PFSK-1 (cell line): ENCODE measurements around the gene ZCCHC3.

ENCODE experiments used
- FOXP2 ChIP-seq: optimal IDR thresholded peaks from 2 replicates; pipeline ENCODE3; 2011; ENCODE audit warnings: borderline replicate concordance, control low read depth, inconsistent platforms; ENCODE audit not compliant: insufficient read depth; ENCODE audit errors: extremely low read length, extremely low read depth
- POLR2AphosphoS5 ChIP-seq: IDR thresholded peaks from 2 replicates; pipeline ENCODE4 v1.6.1; 2012; ENCODE audit warnings: low read depth, mild to moderate bottlenecking, control low read depth, low read length, moderate library complexity
- REST ChIP-seq, 2 experiments: IDR thresholded peaks; 2 replicates each; pipeline versions ENCODE4 v1.6.1 to v1.8.0; 2011 to 2012; ENCODE audit warnings: low read depth in 2 of 2, low read length in 2 of 2, control low read depth in 1 of 2, inconsistent platforms in 1 of 2, mild to moderate bottlenecking in 1 of 2, moderate library complexity in 1 of 2; ENCODE audit not compliant: insufficient read depth in 1 of 2
- SIN3A ChIP-seq: IDR thresholded peaks from 2 replicates; pipeline ENCODE4 v1.6.1; 2012; ENCODE audit warnings: mild to moderate bottlenecking, low read length, moderate library complexity, borderline replicate concordance; ENCODE audit not compliant: insufficient read depth
- TAF1 ChIP-seq: IDR thresholded peaks from 2 replicates; pipeline ENCODE4 v1.6.1; 2012; ENCODE audit warnings: low read length, control low read depth, borderline replicate concordance; ENCODE audit not compliant: insufficient read depth

ZCCHC3 gene

DNA sequence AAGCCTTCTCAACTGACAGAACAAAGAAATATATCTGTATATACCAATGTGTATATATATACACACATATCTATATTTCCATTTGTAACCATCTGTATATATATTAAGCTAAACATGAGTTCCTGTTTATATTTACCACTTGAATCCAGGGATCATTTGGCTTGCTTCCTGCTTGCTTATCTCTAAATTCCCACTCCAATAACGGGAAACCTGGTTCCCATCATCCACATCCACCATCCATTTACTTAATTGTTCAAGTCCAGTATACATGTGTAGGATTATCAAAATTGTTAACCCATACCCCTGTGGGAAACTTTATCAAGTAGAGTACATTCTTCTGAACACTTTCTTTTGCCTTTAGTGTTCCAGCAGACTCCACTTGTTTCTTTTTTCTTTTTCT is 15.5 kb downstream of the ZCCHC3 start:
- TF ChIP-seq TAF1 (no peak), POLR2AphosphoS5 (no peak), REST (IDR thresholded peaks at IDR 0.05; ENCODE audit: insufficient read depth in 1 of 2, low read depth in 2 of 2, low read length in 2 of 2) (no peak), FOXP2 (no peak), SIN3A (no peak)

DNA sequence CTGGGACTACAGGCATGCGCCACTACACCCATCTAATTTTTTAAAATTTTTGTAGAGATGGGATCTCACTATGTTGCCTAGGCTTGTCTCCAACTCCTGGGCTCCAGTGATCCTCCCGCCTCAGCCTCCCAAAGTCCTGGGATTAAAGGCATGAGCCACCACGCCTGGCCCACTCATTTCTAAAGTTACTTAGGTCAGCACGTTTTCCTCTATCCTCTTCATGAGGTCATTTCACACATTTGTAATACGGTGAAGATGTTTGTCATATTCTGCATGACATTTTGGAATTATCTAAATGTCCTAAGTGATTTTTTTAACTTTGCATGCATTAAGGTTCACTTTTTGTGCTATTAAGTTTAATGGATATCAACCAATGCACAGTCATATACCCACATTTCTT is 16.0 kb downstream of the ZCCHC3 start:
- TF ChIP-seq POLR2AphosphoS5 (no peak), SIN3A (no peak), FOXP2 (no peak), REST (IDR thresholded peaks at IDR 0.05; ENCODE audit: insufficient read depth in 1 of 2, low read depth in 2 of 2, low read length in 2 of 2) (no peak), TAF1 (no peak)

DNA sequence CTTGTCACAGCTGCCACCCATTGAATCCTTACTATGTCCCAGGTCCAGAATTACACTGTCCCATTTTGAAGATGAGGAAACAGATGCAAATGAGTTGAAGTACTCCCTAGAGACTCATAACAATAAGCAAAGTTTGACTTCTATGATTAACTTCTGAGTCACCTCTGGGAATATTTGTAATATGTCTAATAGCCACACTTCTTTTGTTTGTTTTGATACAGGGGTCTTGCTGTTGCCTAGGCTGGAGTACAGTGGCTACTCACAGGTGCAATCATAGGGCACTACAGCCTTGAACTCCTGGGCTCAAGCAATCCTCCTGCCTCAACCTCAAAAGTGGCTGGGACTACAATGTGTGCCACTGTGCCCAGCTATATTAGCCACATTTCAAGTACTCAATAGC is 16.6 kb downstream of the ZCCHC3 start:
- no peak for TF ChIP-seq SIN3A
- no peak for TF ChIP-seq FOXP2

DNA sequence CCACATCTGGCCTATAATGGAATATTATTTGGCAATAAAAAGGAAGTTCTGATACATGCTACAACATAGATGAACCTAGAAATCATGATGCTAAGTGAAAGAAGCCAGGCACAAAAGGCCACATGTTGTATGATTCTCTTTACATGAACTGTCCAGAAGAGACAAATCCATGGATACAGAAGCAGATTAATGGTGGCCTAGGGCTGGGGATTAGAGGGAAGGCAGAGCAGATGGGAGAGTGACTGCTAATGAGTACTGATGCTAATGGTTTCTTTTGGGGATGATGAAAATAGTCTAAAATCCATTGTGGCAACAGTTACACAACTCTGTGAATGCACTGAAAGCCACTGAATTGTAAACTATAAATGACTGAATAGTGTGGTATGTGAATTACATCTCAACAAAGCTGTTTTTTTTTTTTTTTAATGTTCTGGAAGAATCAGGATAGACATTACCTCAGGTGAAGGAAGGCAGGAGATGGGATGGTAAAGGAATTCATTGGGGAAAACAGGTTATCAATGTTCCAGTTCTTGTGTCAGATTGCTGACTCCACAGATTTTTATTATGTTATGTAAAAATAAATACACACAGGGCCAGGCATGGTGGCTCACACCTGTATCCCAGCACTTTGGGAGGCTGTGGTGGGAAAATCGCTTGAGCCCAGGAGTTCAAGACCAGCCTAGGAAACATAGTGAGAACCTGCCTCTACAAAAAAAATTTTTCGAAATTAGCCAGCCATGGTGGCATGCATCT is 19.1 kb downstream of the ZCCHC3 start:
- TF ChIP-seq FOXP2 (no peak), REST (IDR thresholded peaks at IDR 0.05; ENCODE audit: insufficient read depth in 1 of 2, low read depth in 2 of 2, low read length in 2 of 2) (no peak), TAF1 (no peak), POLR2AphosphoS5 (no peak), SIN3A (no peak)

- TF ChIP-seq TAF1 = peak; percentile 37; the same call in 1 of the 2 replicates
- TF ChIP-seq REST (IDR thresholded peaks at IDR 0.05; ENCODE audit: insufficient read depth in 1 of 2, low read depth in 2 of 2, low read length in 2 of 2) = no peak
- peak; percentile 89 for TF ChIP-seq FOXP2
- TF ChIP-seq SIN3A = peak; percentile 86; the same call in 1 of the 2 replicates
- TF ChIP-seq POLR2AphosphoS5 = peak; percentile 67; the same call in 1 of the 2 replicates
Measured at GRCh38 chr20:324177-325044, 27.0 kb downstream of the ZCCHC3 start.
